ENCODE data around the gene ERC2.

ERC2 gene

GRCh38 chr3:56133423-56133822, 334.8 kb downstream of the ERC2 start:
- Histone ChIP-seq H2AFZ (ENCODE audit: low read length, unreplicated experiment) (no peak overlapping the region), H3K27me3 (ENCODE audit: insufficient read depth, low read length) (no peaks in the 10 kb centered on the region), H3K79me2 (ENCODE audit: control insufficient read depth, insufficient read depth, low read length, unreplicated experiment) (no peaks in the 10 kb centered on the region), H3K36me3 (ENCODE audit: insufficient read depth, low read length) (no peaks in the 10 kb centered on the region), H3K27ac (ENCODE audit: low read depth, low read length) (peak overlapping the region; percentile 38; the same call in 1 of the 2 replicates), H3K4me3 (ENCODE audit: low read depth, low read length) (peak overlapping the region; percentile 8; the same call in 1 of the 2 replicates), H3K4me1 (ENCODE audit: control insufficient read depth, insufficient read depth, low read length, unreplicated experiment) (peaks cover 40% of the 10 kb centered on the region)

GRCh38 chr3:56132762-56133161, 335.5 kb downstream of the ERC2 start:
- H3K4me3 ChIP-seq (ENCODE audit: low read depth, low read length) = no peak overlapping the region
- no peaks in the 10 kb centered on the region for H3K79me2 ChIP-seq (ENCODE audit: control insufficient read depth, insufficient read depth, low read length, unreplicated experiment)
- peaks cover 40% of the 10 kb centered on the region for H3K4me1 ChIP-seq (ENCODE audit: control insufficient read depth, insufficient read depth, low read length, unreplicated experiment)
- H3K27ac ChIP-seq (ENCODE audit: low read depth, low read length) = peak overlapping the region; percentile 37; the same call in 1 of the 2 replicates
- no peak overlapping the region for H2AFZ ChIP-seq (ENCODE audit: low read length, unreplicated experiment)
- no peaks in the 10 kb centered on the region for H3K27me3 ChIP-seq (ENCODE audit: insufficient read depth, low read length)
- H3K36me3 ChIP-seq (ENCODE audit: insufficient read depth, low read length) = no peaks in the 10 kb centered on the region

GRCh38 chr3:56131974-56132590, 336.2 kb downstream of the ERC2 start:
- no peaks in the 10 kb centered on the region for H3K36me3 ChIP-seq (ENCODE audit: insufficient read depth, low read length)
- H3K4me3 ChIP-seq (ENCODE audit: low read depth, low read length) = peak overlapping the region; percentile 46; the same call in 1 of the 2 replicates
- H3K27me3 ChIP-seq (ENCODE audit: insufficient read depth, low read length) = no peaks in the 10 kb centered on the region
- H3K27ac ChIP-seq (ENCODE audit: low read depth, low read length) = peak overlapping the region; percentile 78
- peaks cover 34% of the 10 kb centered on the region for H3K4me1 ChIP-seq (ENCODE audit: control insufficient read depth, insufficient read depth, low read length, unreplicated experiment)
- no peak overlapping the region for H2AFZ ChIP-seq (ENCODE audit: low read length, unreplicated experiment)
- no peaks in the 10 kb centered on the region for H3K79me2 ChIP-seq (ENCODE audit: control insufficient read depth, insufficient read depth, low read length, unreplicated experiment)

GRCh38 chr3:56130036-56130435, 338.2 kb downstream of the ERC2 start:
- Histone ChIP-seq H3K36me3 (ENCODE audit: insufficient read depth, low read length) (no peaks in the 10 kb centered on the region), H3K79me2 (ENCODE audit: control insufficient read depth, insufficient read depth, low read length, unreplicated experiment) (no peaks in the 10 kb centered on the region), H3K4me1 (ENCODE audit: control insufficient read depth, insufficient read depth, low read length, unreplicated experiment) (peaks cover 39% of the 10 kb centered on the region), H3K27me3 (ENCODE audit: insufficient read depth, low read length) (no peaks in the 10 kb centered on the region), H2AFZ (ENCODE audit: low read length, unreplicated experiment) (no peak overlapping the region), H3K27ac (ENCODE audit: low read depth, low read length) (no peak overlapping the region), H3K4me3 (ENCODE audit: low read depth, low read length) (no peak overlapping the region)

- Histone ChIP-seq H3K27ac (ENCODE audit: low read depth, low read length) (no peak overlapping the region), H3K36me3 (ENCODE audit: insufficient read depth, low read length) (no peaks in the 10 kb centered on the region), H2AFZ (ENCODE audit: low read length, unreplicated experiment) (no peak overlapping the region), H3K4me3 (ENCODE audit: low read depth, low read length) (no peak overlapping the region), H3K27me3 (ENCODE audit: insufficient read depth, low read length) (no peaks in the 10 kb centered on the region), H3K79me2 (ENCODE audit: control insufficient read depth, insufficient read depth, low read length, unreplicated experiment) (no peaks in the 10 kb centered on the region), H3K4me1 (ENCODE audit: control insufficient read depth, insufficient read depth, low read length, unreplicated experiment) (peaks cover 15% of the 10 kb centered on the region)
Measured at GRCh38 chr3:56126632-56127031, 341.6 kb downstream of the ERC2 start.

- H3K27ac ChIP-seq (ENCODE audit: low read depth, low read length) = peak overlapping the region; percentile 28; the same call in 1 of the 2 replicates
Measured at GRCh38 chr3:56125358-56126005, 342.8 kb downstream of the ERC2 start.

GRCh38 chr3:56124546-56124945, 343.7 kb downstream of the ERC2 start:
- Histone ChIP-seq H3K4me3 (ENCODE audit: low read depth, low read length) (no peak overlapping the region), H3K27me3 (ENCODE audit: insufficient read depth, low read length) (no peaks in the 10 kb centered on the region), H3K36me3 (ENCODE audit: insufficient read depth, low read length) (no peaks in the 10 kb centered on the region), H3K79me2 (ENCODE audit: control insufficient read depth, insufficient read depth, low read length, unreplicated experiment) (no peaks in the 10 kb centered on the region), H3K4me1 (ENCODE audit: control insufficient read depth, insufficient read depth, low read length, unreplicated experiment) (peaks cover 17% of the 10 kb centered on the region), H2AFZ (ENCODE audit: low read length, unreplicated experiment) (no peak overlapping the region), H3K27ac (ENCODE audit: low read depth, low read length) (no peak overlapping the region)

More at GRCh38 chr3:56125358-56126005, 342.8 kb downstream of the ERC2 start:
- no peaks in the 10 kb centered on the region for H3K36me3 ChIP-seq (ENCODE audit: insufficient read depth, low read length)
- H3K79me2 ChIP-seq (ENCODE audit: control insufficient read depth, insufficient read depth, low read length, unreplicated experiment) = no peaks in the 10 kb centered on the region
- H3K4me1 ChIP-seq (ENCODE audit: control insufficient read depth, insufficient read depth, low read length, unreplicated experiment) = peaks cover 10% of the 10 kb centered on the region
- peak overlapping the region; percentile 33 for H2AFZ ChIP-seq (ENCODE audit: low read length, unreplicated experiment)
- H3K27me3 ChIP-seq (ENCODE audit: insufficient read depth, low read length) = no peaks in the 10 kb centered on the region
- H3K4me3 ChIP-seq (ENCODE audit: low read depth, low read length) = peak overlapping the region; percentile 18; the same call in 1 of the 2 replicates

- Histone ChIP-seq H3K36me3 (ENCODE audit: insufficient read depth, low read length) (no peaks in the 10 kb centered on the region), H3K79me2 (ENCODE audit: control insufficient read depth, insufficient read depth, low read length, unreplicated experiment) (no peaks in the 10 kb centered on the region), H3K4me3 (ENCODE audit: low read depth, low read length) (no peak overlapping the region), H3K27ac (ENCODE audit: low read depth, low read length) (no peak overlapping the region), H3K4me1 (ENCODE audit: control insufficient read depth, insufficient read depth, low read length, unreplicated experiment) (peaks cover 23% of the 10 kb centered on the region), H3K27me3 (ENCODE audit: insufficient read depth, low read length) (no peaks in the 10 kb centered on the region), H2AFZ (ENCODE audit: low read length, unreplicated experiment) (no peak overlapping the region)
Measured at GRCh38 chr3:56123487-56123886, 344.8 kb downstream of the ERC2 start.

- H3K79me2 ChIP-seq (ENCODE audit: control insufficient read depth, insufficient read depth, low read length, unreplicated experiment) = no peaks in the 10 kb centered on the region
- H3K27me3 ChIP-seq (ENCODE audit: insufficient read depth, low read length) = no peaks in the 10 kb centered on the region
- H3K36me3 ChIP-seq (ENCODE audit: insufficient read depth, low read length) = no peaks in the 10 kb centered on the region
- H3K27ac ChIP-seq (ENCODE audit: low read depth, low read length) = no peak overlapping the region
- H3K4me3 ChIP-seq (ENCODE audit: low read depth, low read length) = no peak overlapping the region
- H3K4me1 ChIP-seq (ENCODE audit: control insufficient read depth, insufficient read depth, low read length, unreplicated experiment) = peaks cover 23% of the 10 kb centered on the region
- no peak overlapping the region for H2AFZ ChIP-seq (ENCODE audit: low read length, unreplicated experiment)
Measured at GRCh38 chr3:56122911-56123310, 345.4 kb downstream of the ERC2 start.

- H3K4me3 ChIP-seq (ENCODE audit: low read depth, low read length) = no peak overlapping the region
Measured at GRCh38 chr3:56121716-56122115, 346.6 kb downstream of the ERC2 start.

More at GRCh38 chr3:56121716-56122115, 346.6 kb downstream of the ERC2 start:
- Histone ChIP-seq H3K4me1 (ENCODE audit: control insufficient read depth, insufficient read depth, low read length, unreplicated experiment) (peaks cover 23% of the 10 kb centered on the region), H3K27ac (ENCODE audit: low read depth, low read length) (no peak overlapping the region), H3K36me3 (ENCODE audit: insufficient read depth, low read length) (no peaks in the 10 kb centered on the region), H2AFZ (ENCODE audit: low read length, unreplicated experiment) (no peak overlapping the region), H3K79me2 (ENCODE audit: control insufficient read depth, insufficient read depth, low read length, unreplicated experiment) (no peaks in the 10 kb centered on the region), H3K27me3 (ENCODE audit: insufficient read depth, low read length) (peaks cover 5% of the 10 kb centered on the region; the same call in 1 of the 2 replicates)
